T-helper 2 cell treated with Interferon-gamma antibody and Interleukin-4, amounts not matched to agents 5 μg/mL and 100 μg/mL, for 36 hours (primary cell): Measurements from ENCODE around the gene SLC17A5.

Source experiments
- DNase-seq: peaks from one replicate; pipeline ENCODE4 v3.0.0; 2021; ENCODE audit warnings: low spot score
- H3K27ac Mint-ChIP-seq: one replicate; pipeline ENCODE4 v1.8.0; 2021; ENCODE audit warnings: mild to moderate bottlenecking, mixed read lengths
- H3K27me3 Mint-ChIP-seq: one replicate; pipeline ENCODE4 v1.8.0; 2021; ENCODE audit warnings: low read depth, mixed read lengths
- H3K36me3 Mint-ChIP-seq: one replicate; pipeline ENCODE4 v1.8.0; 2021; ENCODE audit warnings: low read depth, mixed read lengths
- H3K4me1 Mint-ChIP-seq: one replicate; pipeline ENCODE4 v1.8.0; 2021; ENCODE audit warnings: low read depth, mixed read lengths
- H3K4me3 Mint-ChIP-seq: one replicate; pipeline ENCODE4 v1.8.0; 2022; ENCODE audit warnings: mild to moderate bottlenecking, moderate library complexity, mixed read lengths
- H3K9me3 Mint-ChIP-seq: one replicate; pipeline ENCODE4 v1.8.0; 2021; ENCODE audit warnings: mixed read lengths

The SLC17A5 gene

DNA sequence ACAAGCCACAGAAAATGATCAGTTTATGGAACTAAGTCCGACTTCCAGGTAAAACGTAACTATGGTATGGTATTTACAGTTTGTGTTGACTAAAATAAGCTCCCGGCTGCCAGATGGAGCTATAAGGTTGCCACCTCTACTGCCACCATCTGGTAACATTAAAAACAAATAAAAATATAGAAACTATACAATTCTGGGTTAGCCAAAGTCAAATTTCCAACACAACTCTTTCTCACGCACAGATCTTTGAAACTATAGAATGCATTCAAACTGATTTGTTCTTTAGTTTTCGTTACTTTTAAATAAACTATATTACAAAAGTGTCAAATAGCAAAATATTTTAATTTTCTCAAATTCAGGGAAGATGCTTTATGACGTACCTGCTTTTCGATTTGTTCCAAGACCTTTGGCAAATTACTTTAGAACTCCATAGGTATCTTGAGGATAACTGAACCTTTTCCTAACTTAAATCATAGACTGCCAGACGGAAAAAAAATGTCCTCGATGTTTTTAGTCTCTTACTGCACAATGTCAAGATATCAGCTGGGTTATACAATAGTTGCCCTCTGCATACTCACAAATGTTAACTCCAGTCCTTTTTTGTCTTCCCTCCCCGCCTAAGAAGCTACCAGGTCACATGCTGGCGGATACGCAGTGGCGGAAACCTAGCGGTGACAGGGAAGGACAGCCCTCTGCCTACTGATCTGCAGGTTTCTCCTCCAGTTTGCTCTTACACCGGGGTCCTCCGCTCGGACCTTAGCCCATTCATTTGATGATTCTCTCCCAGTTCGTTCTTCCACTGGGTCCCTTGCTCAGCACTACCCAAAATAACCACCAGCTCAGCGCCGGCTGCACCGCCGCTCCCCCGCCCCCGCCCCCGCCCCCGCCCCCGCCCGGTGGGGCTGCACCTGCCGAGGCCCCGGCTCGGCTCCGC is 888 bp downstream of the SLC17A5 start:
- H3K9me3 Mint-ChIP-seq: no peaks in the 10 kb centered on the region
- peak; percentile 69 for DNase-seq
- H3K27me3 Mint-ChIP-seq: no peaks in the 10 kb centered on the region

DNA sequence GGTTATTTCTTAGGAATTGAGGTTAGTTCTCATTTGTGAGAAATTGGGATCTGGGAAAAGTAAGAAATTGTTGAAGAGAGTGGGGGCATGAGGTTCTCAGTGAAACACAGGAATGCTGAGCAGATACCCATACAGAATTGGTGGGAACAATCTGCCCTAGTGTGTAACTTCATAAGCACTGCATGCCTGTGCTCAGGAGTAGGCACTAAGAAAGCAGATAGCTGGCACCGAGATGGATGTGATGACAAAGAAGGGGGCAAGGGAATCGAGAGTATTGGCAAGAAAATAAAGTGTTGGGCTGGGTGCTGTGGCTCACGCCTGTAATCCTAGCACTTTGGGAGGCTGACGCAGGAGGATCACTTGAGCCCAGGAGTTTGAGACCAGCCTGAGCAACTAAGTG is 4.0 kb downstream of the SLC17A5 start:
- Mint-ChIP-seq H3K4me1 (peaks cover 21% of the 10 kb centered on the region), H3K4me3 (no peak overlapping the region), H3K36me3 (peaks cover 11% of the 10 kb centered on the region), H3K27ac (no peak overlapping the region), H3K27me3 (no peaks in the 10 kb centered on the region), H3K9me3 (no peaks in the 10 kb centered on the region)
- DNase-seq: no peak

More for the DNA sequence above, 888 bp downstream of the SLC17A5 start:
- peak overlapping the region; percentile 92 for H3K4me3 Mint-ChIP-seq
- peak overlapping the region; percentile 95 for H3K27ac Mint-ChIP-seq
- peaks cover 9% of the 10 kb centered on the region for H3K36me3 Mint-ChIP-seq
- peaks cover 26% of the 10 kb centered on the region for H3K4me1 Mint-ChIP-seq

DNA sequence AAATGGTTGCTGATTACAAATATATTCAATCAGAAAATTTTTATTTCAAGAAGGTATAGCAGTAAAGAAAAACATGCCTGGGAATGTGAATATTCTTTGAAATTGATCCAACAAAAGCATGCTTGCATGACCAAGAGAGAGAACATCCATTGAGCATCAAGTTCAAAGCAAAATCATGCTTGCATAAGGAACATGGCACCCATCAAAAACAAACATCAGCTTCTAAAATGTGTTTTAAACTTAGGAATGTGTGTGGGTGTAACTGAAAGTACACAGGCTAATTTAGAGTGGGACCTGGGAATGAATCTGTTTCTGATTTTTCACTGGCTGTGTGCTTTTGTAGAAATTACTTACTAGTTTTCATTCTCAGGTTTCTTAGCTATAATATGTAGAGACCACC is 5.6 kb downstream of the SLC17A5 start:
- no peaks in the 10 kb centered on the region for H3K9me3 Mint-ChIP-seq
- no peak overlapping the region for H3K4me3 Mint-ChIP-seq
- H3K27me3 Mint-ChIP-seq: no peaks in the 10 kb centered on the region
- H3K27ac Mint-ChIP-seq: no peak overlapping the region
- no peak for DNase-seq
- H3K36me3 Mint-ChIP-seq: peaks cover 11% of the 10 kb centered on the region
- H3K4me1 Mint-ChIP-seq: peaks cover 20% of the 10 kb centered on the region

- H3K27ac Mint-ChIP-seq: peak overlapping the region; percentile 67
- H3K9me3 Mint-ChIP-seq: no peaks in the 10 kb centered on the region
- H3K36me3 Mint-ChIP-seq: peaks cover 24% of the 10 kb centered on the region
- no peak for DNase-seq
- peaks cover 12% of the 10 kb centered on the region for H3K4me1 Mint-ChIP-seq
- peak overlapping the region; percentile 77 for H3K4me3 Mint-ChIP-seq
- H3K27me3 Mint-ChIP-seq: no peaks in the 10 kb centered on the region
These were observed 8.7 kb downstream of the SLC17A5 start for GRCh38 chr6:73644941-73645591.

- peaks cover 24% of the 10 kb centered on the region for H3K36me3 Mint-ChIP-seq
- H3K4me3 Mint-ChIP-seq: no peak overlapping the region
- no peak overlapping the region for H3K27ac Mint-ChIP-seq
- H3K27me3 Mint-ChIP-seq: no peaks in the 10 kb centered on the region
- no peak for DNase-seq
- H3K9me3 Mint-ChIP-seq: no peaks in the 10 kb centered on the region
- peaks cover 12% of the 10 kb centered on the region for H3K4me1 Mint-ChIP-seq
These were observed 9.8 kb downstream of the SLC17A5 start for GRCh38 chr6:73644030-73644429.

DNA sequence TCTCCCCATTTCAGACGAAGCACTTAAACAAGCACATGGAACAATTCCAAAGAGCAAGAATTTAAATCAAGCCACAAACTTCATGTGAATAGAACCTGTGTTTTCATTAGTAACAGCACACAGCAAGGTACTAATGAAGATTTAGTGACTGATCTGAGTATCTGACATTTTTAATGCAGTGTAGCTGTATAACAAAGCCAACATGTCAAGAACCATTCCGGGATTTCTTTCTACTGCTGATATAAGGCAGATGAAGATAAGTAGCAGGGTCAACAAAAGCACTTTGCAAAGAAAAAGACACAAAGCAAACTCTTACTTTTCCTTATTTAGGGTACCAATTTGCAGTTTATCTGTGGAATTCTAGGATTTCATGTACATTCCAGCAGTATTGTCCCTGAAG is 11.3 kb downstream of the SLC17A5 start:
- Mint-ChIP-seq H3K4me1 (peaks cover 12% of the 10 kb centered on the region), H3K4me3 (no peak overlapping the region), H3K9me3 (no peaks in the 10 kb centered on the region), H3K36me3 (peaks cover 26% of the 10 kb centered on the region), H3K27me3 (no peaks in the 10 kb centered on the region), H3K27ac (no peak overlapping the region)
- no peak for DNase-seq

DNA sequence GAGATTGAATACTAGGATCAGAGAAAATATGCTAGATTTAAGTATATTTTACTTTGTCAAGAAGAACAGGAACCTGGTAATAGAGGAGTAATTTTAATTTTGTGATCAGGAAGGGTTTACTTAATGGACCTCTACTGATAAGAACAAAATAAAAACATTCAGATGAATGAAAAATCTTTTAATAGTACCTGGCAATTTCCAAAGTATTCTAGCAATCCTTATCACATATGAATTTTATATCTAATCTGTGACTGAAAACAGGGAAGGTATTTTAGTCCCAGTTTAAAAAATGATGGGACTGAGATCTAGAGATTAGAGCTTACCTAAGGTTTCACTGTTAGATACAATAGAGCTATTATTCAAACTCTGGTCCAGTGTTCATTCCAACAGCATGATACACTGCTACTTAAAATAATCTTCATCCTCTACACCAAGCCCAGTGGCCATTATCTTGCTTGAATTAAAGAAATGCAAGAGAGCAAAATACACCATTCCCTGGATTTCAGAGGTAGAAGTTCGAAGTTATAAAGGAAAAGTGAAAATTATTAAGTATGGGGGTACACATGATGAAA is 13.5 kb downstream of the SLC17A5 start:
- no peaks in the 10 kb centered on the region for H3K27me3 Mint-ChIP-seq

DNA sequence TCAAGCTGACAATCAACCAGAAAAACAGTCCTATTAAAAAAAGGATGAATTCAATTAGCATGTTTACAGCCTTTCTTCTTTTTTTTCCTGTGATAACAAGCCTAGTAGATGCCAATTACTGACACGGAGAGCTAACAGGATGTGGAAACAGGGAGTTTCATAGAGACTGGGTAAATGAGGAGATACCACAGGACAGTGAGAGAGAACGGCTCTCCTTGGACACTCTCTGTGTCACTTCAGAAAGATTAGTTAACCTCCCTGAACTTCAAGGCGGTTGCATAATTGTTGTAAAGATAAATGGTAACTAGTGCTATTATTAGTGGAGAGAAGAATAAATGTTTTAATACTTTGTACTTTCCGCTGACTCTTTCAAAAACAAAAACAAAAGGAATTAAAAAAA is 14.8 kb downstream of the SLC17A5 start:
- no peaks in the 10 kb centered on the region for H3K27me3 Mint-ChIP-seq
- no peak overlapping the region for H3K27ac Mint-ChIP-seq
- peaks cover 29% of the 10 kb centered on the region for H3K36me3 Mint-ChIP-seq
- H3K4me3 Mint-ChIP-seq: no peak overlapping the region
- no peak for DNase-seq
- no peaks in the 10 kb centered on the region for H3K9me3 Mint-ChIP-seq
- H3K4me1 Mint-ChIP-seq: no peaks in the 10 kb centered on the region

More for the DNA sequence above, 13.5 kb downstream of the SLC17A5 start:
- Mint-ChIP-seq H3K4me3 (no peak overlapping the region), H3K4me1 (peaks cover 5% of the 10 kb centered on the region), H3K9me3 (no peaks in the 10 kb centered on the region), H3K36me3 (peaks cover 28% of the 10 kb centered on the region), H3K27ac (no peak overlapping the region)
- no peak for DNase-seq

- Mint-ChIP-seq H3K36me3 (peaks cover 30% of the 10 kb centered on the region), H3K9me3 (no peaks in the 10 kb centered on the region), H3K27ac (no peak overlapping the region)
These were observed 16.4 kb downstream of the SLC17A5 start for GRCh38 chr6:73637404-73637803.

GRCh38 chr6:73636048-73636447 is 17.7 kb downstream of the SLC17A5 start:
- no peaks in the 10 kb centered on the region for H3K27me3 Mint-ChIP-seq
- H3K4me1 Mint-ChIP-seq: peaks cover 1% of the 10 kb centered on the region
- H3K36me3 Mint-ChIP-seq: peaks cover 28% of the 10 kb centered on the region
- no peak overlapping the region for H3K4me3 Mint-ChIP-seq
- no peak for DNase-seq
- no peaks in the 10 kb centered on the region for H3K9me3 Mint-ChIP-seq
- no peak overlapping the region for H3K27ac Mint-ChIP-seq

More at GRCh38 chr6:73637404-73637803, 16.4 kb downstream of the SLC17A5 start:
- Mint-ChIP-seq H3K4me3 (no peak overlapping the region), H3K4me1 (no peaks in the 10 kb centered on the region), H3K27me3 (no peaks in the 10 kb centered on the region)
- no peak for DNase-seq

GRCh38 chr6:73632346-73632745 is 21.4 kb downstream of the SLC17A5 start:
- Mint-ChIP-seq H3K27ac (no peak overlapping the region), H3K4me1 (peaks cover 1% of the 10 kb centered on the region), H3K27me3 (no peaks in the 10 kb centered on the region), H3K36me3 (peaks cover 17% of the 10 kb centered on the region), H3K4me3 (no peak overlapping the region), H3K9me3 (no peaks in the 10 kb centered on the region)
- no peak for DNase-seq

- Mint-ChIP-seq H3K27me3 (no peaks in the 10 kb centered on the region), H3K36me3 (peaks cover 17% of the 10 kb centered on the region), H3K4me1 (peaks cover 1% of the 10 kb centered on the region), H3K4me3 (no peak overlapping the region), H3K9me3 (no peaks in the 10 kb centered on the region), H3K27ac (no peak overlapping the region)
- no peak for DNase-seq
These were observed 21.9 kb downstream of the SLC17A5 start for GRCh38 chr6:73631849-73632248.

GRCh38 chr6:73630401-73630800 is 23.4 kb downstream of the SLC17A5 start:
- Mint-ChIP-seq H3K27me3 (no peaks in the 10 kb centered on the region), H3K4me1 (peaks cover 3% of the 10 kb centered on the region), H3K27ac (no peak overlapping the region), H3K4me3 (no peak overlapping the region), H3K9me3 (no peaks in the 10 kb centered on the region), H3K36me3 (peaks cover 14% of the 10 kb centered on the region)
- no peak for DNase-seq

DNA sequence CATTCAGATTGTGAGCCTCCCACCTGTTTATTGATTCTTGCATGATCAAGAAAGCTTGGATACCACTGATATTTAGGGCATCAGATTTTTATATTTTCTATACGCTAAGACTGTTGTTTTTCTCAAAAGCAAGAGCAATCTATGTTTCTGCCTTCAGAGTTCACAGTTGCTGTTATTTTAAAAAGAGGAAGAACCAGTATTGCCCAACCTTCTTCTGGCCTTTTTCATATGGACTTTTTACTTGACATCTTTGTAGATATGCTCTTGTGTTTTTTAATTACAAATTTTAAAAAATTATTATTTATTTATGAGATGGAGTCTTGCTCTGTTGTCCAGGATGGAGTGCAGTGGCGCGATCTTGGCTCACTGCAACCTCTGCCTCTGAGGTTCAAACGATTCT is 28.9 kb downstream of the SLC17A5 start:
- Mint-ChIP-seq H3K4me3 (no peak overlapping the region), H3K36me3 (peaks cover 4% of the 10 kb centered on the region), H3K27ac (no peak overlapping the region), H3K27me3 (no peaks in the 10 kb centered on the region), H3K9me3 (no peaks in the 10 kb centered on the region), H3K4me1 (peaks cover 2% of the 10 kb centered on the region)
- no peak for DNase-seq
